ENCODE results near the gene CALN1. TPM values are rescaled to one million over a fixed set of nuclear protein-coding genes. Genes with fewer than 3 reads are reported as not detected.
"Not testable (repeated sequence)": the region's sequence is repeated elsewhere in the genome, so short reads cannot be mapped to it uniquely, and the experiment has no call there.

CALN1 gene
- polyA plus RNA-seq, 3 donors: 0.34 to 0.83 (median 0.46) TPM

GRCh38 chr7:72097226-72097625 lies 314.9 kb downstream of the CALN1 start:
- no peak for DNase-seq

GRCh38 chr7:72092769-72093168 lies 319.4 kb downstream of the CALN1 start:
- DNase-seq: no peak

DNA sequence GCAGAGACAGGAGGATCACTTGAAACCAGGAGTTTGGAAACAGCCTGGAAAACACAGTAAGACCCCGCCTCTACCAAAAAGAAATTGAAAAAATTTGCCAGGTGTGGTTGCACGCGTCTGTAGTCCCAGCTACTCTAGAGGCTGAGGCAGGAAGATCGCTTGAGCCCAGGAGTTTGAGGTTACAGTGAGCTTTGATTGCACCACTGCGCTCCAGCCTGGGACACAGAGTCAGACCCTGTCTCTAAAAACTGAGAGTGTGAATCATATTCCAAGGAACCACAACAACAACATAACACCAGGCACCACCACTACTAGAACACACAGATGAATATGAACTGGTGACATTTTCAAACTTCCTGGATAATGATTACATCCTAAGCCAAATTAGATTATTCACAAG lies 324.2 kb downstream of the CALN1 start:
- DNase-seq: no peak

- no peak for DNase-seq
Observed at GRCh38 chr7:72080865-72081510, 331.1 kb downstream of the CALN1 start.

DNA sequence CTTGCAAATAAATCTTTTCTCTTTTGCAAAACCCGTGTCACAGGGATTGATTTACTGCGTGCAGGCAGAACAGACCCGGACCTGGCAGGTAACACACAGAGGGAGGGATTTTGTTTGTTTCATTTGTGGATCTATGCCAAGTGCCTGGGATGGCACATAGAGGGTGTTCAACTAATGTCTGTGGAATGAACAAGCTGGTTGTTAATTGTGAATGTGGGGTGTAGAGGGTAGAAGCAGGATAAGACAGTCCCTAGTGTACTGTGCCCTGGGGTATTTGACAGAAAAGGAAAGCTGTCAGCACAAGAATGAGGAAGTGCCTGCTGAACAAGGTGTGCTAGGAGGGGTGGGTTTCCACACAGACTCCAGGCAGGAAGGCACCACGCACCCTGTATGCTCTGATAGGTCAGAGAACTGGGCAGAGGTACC lies 331.8 kb downstream of the CALN1 start:
- DNase-seq: no peak

GRCh38 chr7:72078856-72079255 lies 333.3 kb downstream of the CALN1 start:
- no peak for DNase-seq

DNA sequence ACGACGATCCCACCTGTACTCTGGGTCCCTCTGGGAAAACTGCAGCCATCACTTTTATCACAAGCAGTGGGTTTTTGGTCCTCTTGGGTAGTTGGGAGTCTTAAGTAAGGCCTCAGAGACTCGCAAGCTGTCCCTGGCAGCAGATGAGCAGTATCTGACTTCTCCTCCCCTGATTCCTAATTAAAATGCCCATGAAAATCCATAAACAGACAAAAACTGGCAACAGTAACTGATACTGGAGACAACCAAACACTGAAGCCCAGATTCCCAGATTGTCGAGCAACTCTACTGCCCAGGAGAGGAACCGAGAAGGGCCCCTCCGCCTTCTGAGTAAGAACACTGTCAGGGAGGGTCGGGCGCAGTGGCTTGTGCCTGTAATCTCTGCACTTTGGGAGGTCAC lies 333.8 kb downstream of the CALN1 start:
- no peak for DNase-seq

GRCh38 chr7:72077786-72078185 lies 334.4 kb downstream of the CALN1 start:
- no peak for DNase-seq

DNA sequence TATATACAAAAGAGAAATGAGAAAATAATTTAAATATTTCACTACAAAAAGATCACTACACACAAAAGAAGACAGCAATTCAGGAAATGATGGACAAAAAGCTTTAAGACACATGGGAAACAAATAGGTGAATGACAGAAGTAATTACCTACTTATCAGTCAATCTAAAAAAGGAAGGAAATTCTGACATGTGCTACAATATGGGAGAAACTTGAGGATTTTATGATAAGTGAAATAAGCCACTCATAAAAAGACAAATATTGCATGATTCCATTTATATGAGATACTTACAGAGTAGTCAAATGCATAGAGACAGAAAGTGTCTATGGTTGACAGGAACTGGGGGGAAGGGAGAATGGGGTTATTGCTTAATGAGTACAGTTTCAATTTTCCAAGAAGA lies 339.2 kb downstream of the CALN1 start:
- DNase-seq: no peak

DNA sequence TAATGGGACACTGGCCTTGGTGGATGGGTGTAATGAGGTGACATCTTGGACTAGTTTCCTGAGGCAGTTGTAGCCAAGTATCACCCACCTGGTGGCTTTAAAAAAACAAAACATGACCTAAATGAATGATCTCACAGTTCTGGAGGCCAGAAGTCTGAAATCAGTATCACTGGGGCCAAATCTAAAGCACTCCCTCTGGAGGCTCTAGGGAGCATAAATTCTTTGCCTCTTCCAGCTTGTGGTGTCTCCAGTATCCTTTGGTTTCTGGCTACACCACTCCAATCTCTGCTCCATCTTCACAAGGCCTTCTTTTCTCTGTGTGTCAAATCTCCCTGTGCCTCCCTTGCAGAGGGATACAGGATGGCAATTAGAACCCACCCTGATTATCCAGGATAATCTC lies 342.9 kb downstream of the CALN1 start:
- DNase-seq: no peak

GRCh38 chr7:72065764-72066163 lies 346.4 kb downstream of the CALN1 start:
- DNase-seq: not testable (repeated sequence)

DNA sequence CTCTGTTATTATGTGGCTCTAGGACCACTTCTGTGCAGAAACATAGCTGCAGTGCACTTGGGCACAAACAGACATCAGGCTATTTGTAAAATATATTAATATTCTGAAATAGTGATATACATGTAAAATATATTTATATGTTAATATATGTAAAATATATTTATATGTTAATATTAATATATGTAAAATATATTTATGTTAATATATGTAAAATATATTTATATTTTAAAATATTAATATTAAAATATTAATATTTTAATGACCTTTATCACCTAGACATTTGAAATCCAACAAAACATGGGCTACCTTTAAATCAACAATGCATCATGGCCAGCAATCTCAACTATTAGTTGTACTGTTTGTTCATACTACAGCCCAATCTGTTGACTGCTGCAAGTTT lies 347.2 kb downstream of the CALN1 start:
- DNase-seq: no peak

- DNase-seq: no peak
Observed at GRCh38 chr7:72063330-72063729, 348.8 kb downstream of the CALN1 start.

DNA sequence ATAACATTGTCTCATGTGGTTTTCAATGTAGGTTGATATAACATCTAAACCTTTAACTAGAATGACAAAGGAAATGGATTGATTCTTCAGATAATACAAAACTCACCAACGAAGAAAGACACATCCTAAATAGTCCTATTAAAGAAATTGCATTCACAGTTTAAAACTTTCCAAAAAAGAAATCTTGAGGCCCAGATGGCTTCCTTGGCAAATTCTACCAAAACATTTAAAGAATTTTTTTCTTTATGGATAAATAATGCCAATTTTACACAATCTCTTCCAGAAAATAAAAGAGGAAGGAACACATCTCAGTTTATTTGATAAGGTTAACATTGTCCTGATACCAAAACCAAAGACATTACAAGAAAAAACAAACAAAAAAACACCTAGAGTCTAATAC lies 349.5 kb downstream of the CALN1 start:
- DNase-seq: no peak

- DNase-seq: no peak
Observed at GRCh38 chr7:72059925-72060324, 352.2 kb downstream of the CALN1 start.

DNA sequence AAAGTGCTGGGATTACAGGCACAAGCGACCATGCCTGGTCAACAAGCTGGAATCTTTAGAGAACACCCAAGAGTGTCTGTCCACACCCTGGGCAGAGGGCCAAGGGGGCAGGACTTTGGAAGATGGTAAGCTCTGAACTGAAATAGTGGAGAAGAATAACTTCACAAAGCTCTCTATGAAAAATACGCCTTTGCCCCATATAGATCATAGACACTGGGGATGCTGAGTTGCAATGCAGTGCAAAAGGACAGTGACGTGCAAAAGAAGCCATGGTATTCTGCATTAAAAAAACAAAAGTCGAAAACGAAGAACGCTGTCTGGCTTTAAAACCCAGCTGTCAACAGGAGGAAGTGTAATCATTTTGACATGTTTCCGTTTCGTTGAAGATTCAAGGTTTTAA lies 353.6 kb downstream of the CALN1 start:
- no peak for DNase-seq

DNA sequence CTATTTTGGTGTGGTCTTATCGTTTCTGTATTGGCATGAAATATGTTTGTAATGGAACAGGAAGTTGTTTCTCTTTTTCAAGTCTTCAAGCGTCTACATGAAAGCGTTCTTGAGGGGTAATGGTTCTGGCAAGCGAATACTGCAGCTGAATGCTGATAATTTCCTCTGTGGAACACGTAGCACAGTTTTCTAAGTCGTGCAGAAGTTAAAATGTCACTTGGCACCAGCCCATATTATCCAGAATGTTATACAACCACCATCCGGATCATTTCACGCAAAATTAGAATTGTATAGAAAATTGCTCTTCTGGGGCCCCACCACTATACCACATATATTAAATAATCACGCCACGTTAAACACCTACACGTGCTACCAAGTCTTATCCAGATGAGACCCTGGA lies 354.3 kb downstream of the CALN1 start:
- DNase-seq: no peak

DNA sequence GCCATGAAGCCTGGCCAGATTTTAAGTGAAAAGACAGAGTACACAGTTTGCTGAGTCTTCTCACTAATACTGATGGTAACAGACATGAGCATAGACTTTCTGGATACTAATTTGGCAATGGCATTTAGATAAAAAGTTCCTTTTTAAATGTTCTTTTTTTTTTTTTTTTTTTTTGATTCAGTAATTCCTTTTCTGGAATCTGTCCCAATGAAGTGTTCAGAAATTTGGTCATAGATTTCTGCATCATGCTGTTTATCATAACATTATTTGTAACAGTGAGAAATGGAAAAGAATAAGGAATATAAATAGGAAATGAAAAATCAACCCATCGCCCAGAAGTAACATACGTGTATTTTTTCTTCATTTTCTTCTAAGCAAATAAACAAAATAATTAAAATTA lies 354.9 kb downstream of the CALN1 start:
- DNase-seq: no peak

DNA sequence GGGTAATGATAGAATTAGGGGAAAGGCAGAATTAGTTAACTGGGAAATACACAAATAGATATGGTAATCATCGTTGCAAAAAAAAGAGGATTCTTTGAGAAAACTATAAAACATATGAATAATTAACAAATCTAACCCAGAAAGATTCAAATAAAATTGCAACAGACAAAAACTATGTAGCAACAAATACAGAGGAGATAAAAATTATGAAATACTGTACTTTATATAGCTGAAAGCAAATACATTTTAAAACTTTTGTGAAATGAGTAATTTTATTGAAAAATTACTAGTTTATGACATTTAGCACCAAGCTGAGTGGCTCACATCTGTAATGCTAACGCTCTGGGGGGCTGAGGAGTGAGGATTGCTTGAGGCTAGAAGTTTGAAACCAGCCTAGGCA lies 356.7 kb downstream of the CALN1 start:
- DNase-seq: no peak

GRCh38 chr7:72053292-72053691 lies 358.8 kb downstream of the CALN1 start:
- DNase-seq: no peak

GRCh38 chr7:72048420-72048819 lies 363.7 kb downstream of the CALN1 start:
- DNase-seq: no peak

- no peak for DNase-seq
Observed at GRCh38 chr7:72042855-72043254, 369.3 kb downstream of the CALN1 start.

GRCh38 chr7:72040641-72041040 lies 371.5 kb downstream of the CALN1 start:
- DNase-seq: no peak

DNA sequence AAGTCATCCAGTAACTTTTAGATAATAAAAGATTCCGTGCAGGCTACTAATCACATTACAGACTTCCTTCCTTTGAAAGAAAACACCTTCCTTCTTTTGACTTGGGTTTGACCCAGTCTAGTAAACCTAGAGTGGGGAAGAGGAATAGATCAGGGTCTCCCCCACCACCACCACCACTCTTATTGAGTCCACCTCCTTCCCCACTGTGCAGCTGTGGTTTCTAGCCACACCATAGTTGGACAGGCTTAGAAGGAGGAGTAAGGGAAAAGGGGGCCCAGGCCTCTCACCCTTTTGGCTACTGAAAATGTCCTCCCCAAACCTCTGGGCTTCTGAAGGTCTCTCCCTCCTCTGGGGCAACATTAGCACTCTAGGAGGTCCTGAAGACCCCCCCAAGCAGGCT lies 372.7 kb downstream of the CALN1 start:
- DNase-seq: no peak

All from renal pelvis (tissue), 4 donors.